Urinary bladder (tissue), 4 donors: ENCODE measurements around the gene AQP9. TPM values are rescaled to one million over a fixed set of nuclear protein-coding genes. Genes with fewer than 3 reads are reported as not detected.

Source experiments
- DNase-seq: peaks from one replicate; pipeline ENCODE4 v3.0.0-alpha.2; 2015; ENCODE audit errors: extremely low spot score
- H3K27ac ChIP-seq: one replicate; pipeline ENCODE4 v1.5.1; 2013; ENCODE audit warnings: low read depth, mild to moderate bottlenecking, moderate library complexity
- H3K36me3 ChIP-seq: one replicate; pipeline ENCODE4 v1.6.1; 2013; ENCODE audit warnings: mild to moderate bottlenecking, moderate library complexity; ENCODE audit not compliant: insufficient read depth
- H3K4me1 ChIP-seq: one replicate; pipeline ENCODE4 v1.6.1; 2013; ENCODE audit warnings: mild to moderate bottlenecking, moderate library complexity; ENCODE audit not compliant: insufficient read depth
- H3K4me3 ChIP-seq: one replicate; pipeline ENCODE4 v1.5.1; 2013; ENCODE audit warnings: low read depth, low read length
- WGBS: extraction: QIAGEN DNeasy Blood & Tissue Kit; methylation state at CpG from one replicate; pipeline ENCODE4 v1.1.7; 2013; 5-methylcytosine and 5-hydroxymethylcytosine counted together
- polyA plus RNA-seq: library from polyadenylated mRNA; stranded (reverse); fragments of 200-250 nt; gene quantifications from one replicate; pipeline ENCODE4 v1.2.3, GENCODE V29; 2013
- total RNA-seq: library from RNA; depleted of rRNA; stranded (reverse); fragments of >200 nt; gene quantifications from one replicate; pipeline ENCODE4 v1.2.3, GENCODE V29; 2014
- donor health status: healthy with polysubstance abuse.
- donor health status: healthy.

Gene AQP9
- total and polyA plus RNA-seq, 2 donors = 0.85 to 1.1 TPM

DNA sequence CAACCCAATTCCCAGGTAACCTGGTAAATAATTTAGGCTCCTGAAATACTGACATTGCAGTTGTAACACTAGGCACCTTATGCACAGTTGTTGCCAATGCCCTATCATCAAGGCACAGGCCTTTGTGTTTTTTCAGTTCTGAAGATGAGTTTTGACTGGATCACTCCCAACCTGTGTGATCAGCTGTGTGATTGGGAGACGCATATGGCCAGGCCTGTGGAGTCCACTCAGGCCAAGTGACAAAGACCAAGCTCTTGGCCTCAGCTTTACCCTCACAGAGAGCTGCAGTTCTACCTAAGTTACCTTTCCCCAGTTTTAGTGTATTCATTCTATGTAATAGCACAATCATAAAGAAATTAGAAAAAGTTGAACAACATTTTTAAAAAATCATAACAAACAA, 19.2 kb upstream of the AQP9 start:
- Histone ChIP-seq H3K4me1 (no peaks in the 10 kb centered on the region), H3K4me3 (no peak overlapping the region), H3K27ac (no peak overlapping the region), H3K36me3 (no peaks in the 10 kb centered on the region)
- no peak for DNase-seq
- 94% methylated on average over 1 of the region's 1 CpG for WGBS

DNA sequence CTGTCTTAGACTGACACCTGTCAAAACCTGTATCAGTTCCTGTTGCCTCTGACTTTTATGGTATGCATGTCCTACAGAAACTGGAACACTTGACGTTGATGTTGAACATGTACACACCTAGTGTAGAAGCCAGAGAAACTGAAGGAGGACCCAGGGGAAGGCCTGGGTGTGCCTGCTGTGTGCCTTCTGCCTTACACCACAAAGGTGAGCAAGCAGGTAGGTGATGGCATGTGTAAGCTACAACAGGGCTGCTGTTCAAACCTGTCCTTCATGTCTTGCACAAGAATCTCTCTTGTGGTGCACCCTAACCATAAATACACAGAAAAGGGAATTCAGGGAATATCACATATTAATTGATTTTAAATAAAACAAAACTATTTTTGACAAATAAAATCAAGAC, 13.6 kb upstream of the AQP9 start:
- Histone ChIP-seq H3K27ac (no peak overlapping the region), H3K4me1 (no peaks in the 10 kb centered on the region), H3K4me3 (no peak overlapping the region), H3K36me3 (no peaks in the 10 kb centered on the region)
- 98% methylated on average over 1 of the region's 1 CpG for WGBS
- no peak for DNase-seq

- Histone ChIP-seq H3K4me1 (no peaks in the 10 kb centered on the region), H3K36me3 (no peaks in the 10 kb centered on the region), H3K27ac (no peak overlapping the region), H3K4me3 (no peak overlapping the region)
- DNase-seq = no peak
These were observed 12.8 kb upstream of the AQP9 start for GRCh38 chr15:58125333-58125732.

- no peak for DNase-seq
- H3K36me3 ChIP-seq = no peaks in the 10 kb centered on the region
- no peaks in the 10 kb centered on the region for H3K4me1 ChIP-seq
- no peak overlapping the region for H3K27ac ChIP-seq
- H3K4me3 ChIP-seq = no peak overlapping the region
- 87% methylated on average over 4 of the region's 4 CpGs for WGBS
These were observed 3.3 kb upstream of the AQP9 start for GRCh38 chr15:58134886-58135285.

DNA sequence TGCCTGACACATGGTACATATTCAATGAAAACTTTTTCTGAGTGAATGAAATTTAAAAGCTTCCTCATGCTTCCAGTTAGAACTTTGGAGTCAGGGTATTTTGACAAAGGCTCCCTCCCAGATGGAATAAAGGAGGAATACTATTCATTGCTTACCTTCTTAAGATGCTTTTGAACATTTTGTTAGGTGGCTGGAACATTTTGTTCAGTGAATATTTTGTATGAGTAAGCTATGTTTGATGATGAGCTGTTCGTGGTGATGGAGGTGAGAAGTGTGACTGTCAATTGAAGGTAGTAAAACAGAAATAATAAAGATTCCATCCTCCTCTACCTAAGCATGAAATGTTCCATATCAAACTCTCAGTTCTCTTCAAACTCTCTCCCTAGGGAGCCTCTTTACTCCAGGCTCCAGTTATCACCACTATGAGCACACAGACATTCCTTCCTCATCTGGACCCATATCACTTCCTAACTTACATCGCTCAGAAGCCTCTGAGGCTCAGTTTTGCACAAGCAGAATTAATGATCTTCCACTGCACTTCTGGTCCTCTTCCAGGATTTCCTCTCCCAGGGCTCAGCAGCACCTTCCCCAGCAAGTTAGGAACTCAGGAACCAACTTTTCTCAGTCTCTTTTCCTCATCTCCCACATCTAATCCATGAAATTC, 2.5 kb upstream of the AQP9 start:
- no peaks in the 10 kb centered on the region for H3K36me3 ChIP-seq
- H3K4me3 ChIP-seq = no peak overlapping the region
- 80% methylated on average over 2 of the region's 2 CpGs for WGBS
- H3K4me1 ChIP-seq = no peaks in the 10 kb centered on the region
- no peak for DNase-seq
- H3K27ac ChIP-seq = no peak overlapping the region

- WGBS = 91% methylated on average over 1 of the region's 1 CpG
- no peak overlapping the region for H3K4me3 ChIP-seq
- H3K27ac ChIP-seq = no peak overlapping the region
- H3K36me3 ChIP-seq = no peaks in the 10 kb centered on the region
- H3K4me1 ChIP-seq = no peaks in the 10 kb centered on the region
- no peak for DNase-seq
These were observed 1.4 kb upstream of the AQP9 start for GRCh38 chr15:58136731-58137130.

- Histone ChIP-seq H3K4me3 (no peak overlapping the region), H3K4me1 (no peaks in the 10 kb centered on the region), H3K27ac (no peak overlapping the region), H3K36me3 (no peaks in the 10 kb centered on the region)
- WGBS = 93% methylated on average over 1 of the region's 1 CpG
- no peak for DNase-seq
These were observed 495 bp upstream of the AQP9 start for GRCh38 chr15:58137686-58138085.

DNA sequence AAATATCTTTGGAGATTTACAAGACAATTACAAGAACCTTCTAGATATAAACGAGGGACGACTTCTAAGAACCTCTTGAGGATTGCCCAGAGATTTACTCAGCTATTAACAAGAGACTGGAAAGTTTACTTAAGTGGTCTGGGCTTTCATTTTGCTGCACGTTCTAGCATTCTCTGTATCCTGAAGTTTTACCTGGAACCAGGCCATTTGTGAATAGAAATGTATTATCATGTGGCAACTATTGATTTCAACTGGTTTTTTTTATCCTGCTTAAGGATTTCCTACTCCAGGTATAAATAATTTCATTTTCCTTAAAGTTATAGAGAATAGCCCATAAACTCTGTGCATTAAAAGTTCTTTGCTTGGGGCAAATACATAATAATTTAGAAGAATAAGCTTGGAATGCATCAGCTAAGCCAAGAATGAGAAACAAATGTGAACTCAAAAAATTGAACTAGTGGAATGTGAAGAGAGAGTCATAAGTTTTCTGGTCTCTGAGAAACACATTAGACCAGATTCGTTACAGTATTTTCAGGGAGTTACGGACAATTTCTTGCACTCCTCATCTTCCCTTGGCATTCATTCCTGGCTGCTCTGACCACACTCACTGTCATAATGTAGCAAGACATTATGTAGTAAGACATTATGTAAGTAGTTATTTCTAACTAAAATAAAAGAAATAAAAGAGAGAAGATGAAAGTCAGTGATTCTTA, 1.3 kb downstream of the AQP9 start:
- 33% methylated on average over 5 of the region's 5 CpGs for WGBS
- no peak for DNase-seq
- Histone ChIP-seq H3K4me3 (no peak overlapping the region), H3K36me3 (no peaks in the 10 kb centered on the region), H3K4me1 (no peaks in the 10 kb centered on the region), H3K27ac (no peak overlapping the region)

DNA sequence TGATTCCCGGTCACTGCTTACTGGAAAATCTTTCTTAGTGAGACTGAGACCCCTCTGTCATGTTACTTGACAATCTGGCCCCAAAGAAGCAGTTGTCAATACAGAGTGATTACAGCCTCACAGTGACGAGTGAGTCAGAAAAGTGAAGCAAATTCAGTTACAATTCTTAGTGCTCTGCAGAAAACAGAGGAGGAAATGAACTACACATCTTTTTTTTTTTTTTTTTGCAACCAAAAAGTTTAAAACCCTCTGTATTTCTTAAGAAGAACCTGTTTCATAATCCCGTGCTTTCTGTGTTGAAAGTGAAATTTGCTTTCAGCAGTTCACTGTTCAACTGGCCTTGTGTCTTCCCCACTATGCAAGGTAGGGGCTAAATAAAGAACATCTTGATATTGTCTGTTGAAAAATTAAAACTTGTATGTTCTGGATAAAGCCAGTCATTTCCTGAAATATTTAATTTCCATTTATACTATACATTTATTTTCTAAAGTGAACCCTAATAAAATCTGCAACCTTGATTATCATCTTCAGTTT, 1.9 kb downstream of the AQP9 start:
- DNase-seq = no peak
- Histone ChIP-seq H3K4me3 (no peak overlapping the region), H3K27ac (no peak overlapping the region), H3K36me3 (no peaks in the 10 kb centered on the region), H3K4me1 (no peaks in the 10 kb centered on the region)
- 54% methylated on average over 3 of the region's 3 CpGs for WGBS

DNA sequence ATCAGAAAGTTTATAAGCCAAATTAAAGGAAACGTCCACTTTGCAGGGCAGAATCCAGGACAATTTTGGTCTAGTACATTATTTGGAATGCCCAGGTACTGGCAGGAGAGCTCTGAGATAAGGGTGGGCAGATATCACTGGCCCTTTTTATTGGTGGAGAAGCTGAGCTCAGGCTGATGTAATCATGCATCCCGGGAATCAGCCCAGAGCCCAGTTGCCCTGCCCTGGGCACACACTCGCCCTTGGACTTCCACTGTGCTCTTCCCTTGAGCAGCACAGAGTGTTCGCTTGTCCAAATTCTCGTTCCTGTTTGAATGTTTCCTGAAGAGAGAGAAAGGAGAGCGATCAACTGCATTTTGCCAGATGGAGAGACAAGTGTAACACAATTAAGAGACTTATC, 3.7 kb downstream of the AQP9 start:
- WGBS = 84% methylated on average over 6 of the region's 6 CpGs
- DNase-seq = no peak

GRCh38 chr15:58142827-58143461, 4.8 kb downstream of the AQP9 start:
- no peak overlapping the region for H3K27ac ChIP-seq
- no peaks in the 10 kb centered on the region for H3K36me3 ChIP-seq
- no peak for DNase-seq
- no peak overlapping the region for H3K4me3 ChIP-seq
- WGBS = 59% methylated on average over 6 of the region's 6 CpGs
- no peaks in the 10 kb centered on the region for H3K4me1 ChIP-seq

More for the DNA sequence above, 3.7 kb downstream of the AQP9 start:
- Histone ChIP-seq H3K27ac (no peak overlapping the region), H3K36me3 (no peaks in the 10 kb centered on the region), H3K4me1 (no peaks in the 10 kb centered on the region), H3K4me3 (no peak overlapping the region)

- no peak for DNase-seq
- Histone ChIP-seq H3K4me3 (no peak overlapping the region), H3K36me3 (no peaks in the 10 kb centered on the region), H3K4me1 (no peaks in the 10 kb centered on the region), H3K27ac (no peak overlapping the region)
These were observed 7.4 kb downstream of the AQP9 start for GRCh38 chr15:58145606-58146005.

- 80% methylated on average over 4 of the region's 4 CpGs for WGBS
- Histone ChIP-seq H3K4me1 (no peaks in the 10 kb centered on the region), H3K27ac (no peak overlapping the region), H3K4me3 (no peak overlapping the region), H3K36me3 (no peaks in the 10 kb centered on the region)
- DNase-seq = no peak
These were observed 8.0 kb downstream of the AQP9 start for GRCh38 chr15:58146211-58146610.

DNA sequence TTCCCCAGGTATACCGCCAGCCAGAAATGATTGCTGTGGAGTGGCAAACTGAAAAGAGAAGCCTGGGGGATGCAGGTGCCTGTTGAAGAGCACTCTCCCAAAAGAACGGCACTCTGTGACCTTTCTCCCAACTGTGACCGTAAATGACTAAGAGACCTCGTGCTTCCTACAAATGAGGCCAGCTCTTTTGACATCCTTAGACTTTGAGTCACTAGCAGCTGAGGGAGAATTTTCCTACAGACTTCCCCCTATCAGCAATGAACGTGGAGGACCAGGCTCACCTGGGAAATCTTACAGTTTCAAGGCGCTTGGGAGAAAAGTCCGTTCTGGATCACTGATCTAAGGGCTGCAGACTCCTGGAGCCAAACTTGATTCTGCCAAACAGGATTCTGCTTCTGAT, 8.6 kb downstream of the AQP9 start:
- WGBS = 69% methylated on average over 7 of the region's 7 CpGs
- Histone ChIP-seq H3K36me3 (no peaks in the 10 kb centered on the region), H3K27ac (no peak overlapping the region), H3K4me3 (no peak overlapping the region), H3K4me1 (no peaks in the 10 kb centered on the region)
- DNase-seq = no peak
